ENCODE measurements around the gene PNMA6A.

DNA sequence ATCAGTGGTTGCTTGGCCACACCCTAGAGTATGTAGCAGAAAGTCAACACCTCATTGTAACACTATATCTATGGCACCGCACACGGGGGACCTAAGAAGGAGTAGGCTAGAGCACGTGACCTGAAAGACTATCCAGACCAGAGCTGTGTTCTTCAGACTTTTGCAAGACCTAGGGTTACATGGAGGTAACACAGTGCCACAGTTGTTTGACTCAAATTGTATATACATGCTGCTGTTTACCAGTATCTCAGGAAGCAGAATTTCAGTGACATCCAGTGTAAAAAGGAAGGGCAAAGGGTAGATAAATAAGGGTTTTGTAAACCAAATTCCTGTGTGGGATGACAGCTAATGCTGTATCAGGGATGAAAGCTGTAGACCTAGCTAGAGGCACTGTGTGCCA lies 30.2 kb downstream of the PNMA6A start:
- no peak for TF ChIP-seq CTCF (IDR thresholded peaks at IDR 0.05; ENCODE audit: insufficient read depth, low read depth, low read length)
- no peak for TF ChIP-seq EZH2 (IDR thresholded peaks at IDR 0.05; ENCODE audit: insufficient read depth, low read length)

Measured in astrocyte (in vitro differentiated cells and primary cell).